Colonic mucosa (tissue), 4 donors: ENCODE measurements around the gene TMEM126A. TPM values are rescaled to one million over a fixed set of nuclear protein-coding genes. Genes with fewer than 3 reads are reported as not detected.

Experiments
- DNase-seq: peaks from one replicate; pipeline ENCODE4 v3.0.0-alpha.2; 2020
- H3K27ac ChIP-seq: fragments of 200-600 bp; one replicate; pipeline ENCODE4 v1.8.0; 2021
- H3K27me3 ChIP-seq: fragments of 200-600 bp; one replicate; pipeline ENCODE4 v1.8.0; 2021
- H3K36me3 ChIP-seq: fragments of 200-600 bp; one replicate; pipeline ENCODE4 v1.8.0; 2021
- H3K4me1 ChIP-seq: fragments of 200-600 bp; one replicate; pipeline ENCODE4 v1.8.0; 2021; ENCODE audit warnings: mild to moderate bottlenecking
- H3K4me3 ChIP-seq: fragments of 200-600 bp; one replicate; pipeline ENCODE4 v1.8.0; 2021
- H3K9ac ChIP-seq, 2 donors: one replicate each; pipeline ENCODE4 v1.7.0; 2013; ENCODE audit warnings: control low read depth in 2 of 2, low read depth in 2 of 2, low read length in 2 of 2
- H3K9me3 ChIP-seq: fragments of 200-600 bp; one replicate; pipeline ENCODE4 v1.8.0; 2021
- intact Hi-C: fragments of 100-400 bp; cut with DNase I; formaldehyde crosslinking; loops from one replicate; pipeline ENCODE4 v1.14.1; 2022
- total RNA-seq, 2 donors: library from RNA; stranded (reverse); fragmentation: NEBNext Ultra II Directional in 1 of 2; extraction: Animal tissue kit (Norgen Biotek cat#: 25700) in 1 of 2; gene quantifications; one replicate each; pipeline ENCODE4 v1.2.1, GENCODE V29; 2021
- TF ChIP-seq, protein P1 (sequence below): fragments of 200-600 bp; IDR thresholded peaks from one replicate; pipeline ENCODE4 v1.8.0; 2022; ENCODE audit warnings: antibody characterized with exemption, mild to moderate bottlenecking
- donor health status: healthy.
- donor health status: DM: no; HTN: no; CAD: no.
- donor health status: DM: no; HTN: no; CAD: no.

TMEM126A gene
- total RNA-seq, 2 donors from 2014 or later, result 22.0 to 36.4 TPM

DNA sequence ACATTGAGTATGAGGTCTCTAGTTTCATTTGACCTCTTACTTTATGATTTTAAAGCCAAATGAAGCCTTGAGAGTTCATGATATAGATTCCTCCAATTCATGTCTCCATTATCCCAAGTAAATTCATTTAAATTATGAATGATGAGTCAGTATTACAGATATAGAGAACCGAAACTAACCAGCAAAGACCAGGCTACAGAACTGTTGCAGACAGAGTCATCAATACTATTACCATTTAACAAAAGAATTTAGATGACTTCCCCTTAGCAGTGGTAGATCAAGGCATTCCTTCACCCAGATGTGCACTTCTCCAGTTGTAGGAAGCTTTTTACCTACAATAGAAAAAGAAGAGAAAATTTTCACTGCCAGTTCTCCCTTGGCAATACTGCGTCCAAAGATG is 50.0 kb downstream of the TMEM126A start:
- Histone ChIP-seq H3K4me3 (no peak overlapping the region), H3K27ac (no peak overlapping the region), H3K36me3 (no peaks in the 10 kb centered on the region), H3K9me3 (no peaks in the 10 kb centered on the region), H3K9ac (no peak overlapping the region), H3K4me1 (no peaks in the 10 kb centered on the region), H3K27me3 (no peaks in the 10 kb centered on the region)
- TF ChIP-seq, protein P1, sequence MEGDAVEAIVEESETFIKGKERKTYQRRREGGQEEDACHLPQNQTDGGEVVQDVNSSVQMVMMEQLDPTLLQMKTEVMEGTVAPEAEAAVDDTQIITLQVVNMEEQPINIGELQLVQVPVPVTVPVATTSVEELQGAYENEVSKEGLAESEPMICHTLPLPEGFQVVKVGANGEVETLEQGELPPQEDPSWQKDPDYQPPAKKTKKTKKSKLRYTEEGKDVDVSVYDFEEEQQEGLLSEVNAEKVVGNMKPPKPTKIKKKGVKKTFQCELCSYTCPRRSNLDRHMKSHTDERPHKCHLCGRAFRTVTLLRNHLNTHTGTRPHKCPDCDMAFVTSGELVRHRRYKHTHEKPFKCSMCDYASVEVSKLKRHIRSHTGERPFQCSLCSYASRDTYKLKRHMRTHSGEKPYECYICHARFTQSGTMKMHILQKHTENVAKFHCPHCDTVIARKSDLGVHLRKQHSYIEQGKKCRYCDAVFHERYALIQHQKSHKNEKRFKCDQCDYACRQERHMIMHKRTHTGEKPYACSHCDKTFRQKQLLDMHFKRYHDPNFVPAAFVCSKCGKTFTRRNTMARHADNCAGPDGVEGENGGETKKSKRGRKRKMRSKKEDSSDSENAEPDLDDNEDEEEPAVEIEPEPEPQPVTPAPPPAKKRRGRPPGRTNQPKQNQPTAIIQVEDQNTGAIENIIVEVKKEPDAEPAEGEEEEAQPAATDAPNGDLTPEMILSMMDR, result no peak
- intact Hi-C loops, result loop anchor here (10.0 kb wide), 1 partner anchor 157 kb away; the partner anchor contains the start of gene CCDC83
- no peak for DNase-seq

DNA sequence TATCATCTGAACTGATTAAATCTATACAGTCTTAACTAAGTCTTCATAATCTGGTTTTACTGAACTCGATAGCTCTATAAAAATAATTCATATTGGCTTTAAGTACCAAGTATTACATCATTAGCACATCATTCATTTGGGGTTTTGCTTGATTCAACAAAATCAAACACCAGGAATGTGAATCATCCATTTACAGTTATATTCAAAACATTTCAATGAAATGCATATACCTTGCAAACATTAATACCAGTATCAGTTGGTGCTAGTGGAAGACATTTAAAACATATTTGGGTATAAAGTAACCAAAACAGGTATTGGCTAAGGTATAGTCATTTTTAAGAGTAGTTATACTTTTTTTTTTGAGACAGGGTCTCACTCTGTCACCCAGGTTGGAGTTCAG is 50.4 kb downstream of the TMEM126A start:
- H3K9ac ChIP-seq, result no peak overlapping the region
- H3K27ac ChIP-seq, result no peak overlapping the region
- H3K27me3 ChIP-seq, result no peaks in the 10 kb centered on the region
- H3K36me3 ChIP-seq, result no peaks in the 10 kb centered on the region
- intact Hi-C loops, result loop anchor here (10.0 kb wide), 1 partner anchor 157 kb away; the partner anchor contains the start of gene CCDC83
- H3K4me3 ChIP-seq, result no peak overlapping the region
- TF ChIP-seq, protein P1, result no peak
- H3K9me3 ChIP-seq, result no peaks in the 10 kb centered on the region
- no peaks in the 10 kb centered on the region for H3K4me1 ChIP-seq
- DNase-seq, result no peak

DNA sequence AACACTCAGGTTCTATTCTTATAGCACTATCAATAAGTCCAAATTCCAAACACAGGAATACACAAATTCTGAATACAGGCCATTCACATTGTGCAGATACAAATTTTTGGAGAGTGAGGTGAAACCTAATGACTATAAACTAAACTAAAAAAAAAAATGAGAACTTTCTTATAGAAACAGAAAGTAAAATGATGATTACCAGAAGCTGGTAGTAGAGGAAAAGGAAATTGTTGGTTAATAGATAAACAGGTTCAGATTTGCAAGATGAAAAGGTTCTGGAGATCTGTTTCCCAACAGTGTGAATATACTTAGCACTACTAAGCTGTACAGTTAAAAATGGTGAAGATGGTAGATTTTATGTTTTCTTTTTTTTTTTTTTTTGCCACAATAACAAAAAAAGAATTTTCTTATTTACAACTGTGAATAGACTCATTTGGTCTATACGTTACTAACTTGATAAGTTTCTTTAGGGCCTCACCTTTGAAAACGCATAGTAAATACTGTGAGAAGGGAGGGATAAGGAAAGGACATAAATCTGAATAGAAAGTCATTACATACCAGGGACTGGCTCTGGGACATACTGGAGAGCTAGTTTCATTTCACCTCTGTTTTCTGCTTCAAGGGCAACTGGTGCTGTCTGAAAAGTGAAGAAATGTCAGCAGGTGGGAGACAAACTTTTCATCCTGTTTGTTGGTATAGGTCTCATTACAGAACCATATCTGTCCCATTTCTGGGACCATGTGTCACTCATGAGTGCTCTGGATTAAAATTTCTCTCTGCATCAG is 52.4 kb downstream of the TMEM126A start:
- no peaks in the 10 kb centered on the region for H3K36me3 ChIP-seq
- no peak for DNase-seq
- H3K9ac ChIP-seq, result no peak overlapping the region
- intact Hi-C loops, result loop anchor here (10.0 kb wide), 1 partner anchor 155 kb away; the partner anchor contains the start of gene CCDC83
- H3K4me3 ChIP-seq, result no peak overlapping the region
- H3K4me1 ChIP-seq, result no peaks in the 10 kb centered on the region
- TF ChIP-seq, protein P1, result no peak
- no peak overlapping the region for H3K27ac ChIP-seq
- H3K9me3 ChIP-seq, result no peaks in the 10 kb centered on the region
- H3K27me3 ChIP-seq, result no peaks in the 10 kb centered on the region

DNA sequence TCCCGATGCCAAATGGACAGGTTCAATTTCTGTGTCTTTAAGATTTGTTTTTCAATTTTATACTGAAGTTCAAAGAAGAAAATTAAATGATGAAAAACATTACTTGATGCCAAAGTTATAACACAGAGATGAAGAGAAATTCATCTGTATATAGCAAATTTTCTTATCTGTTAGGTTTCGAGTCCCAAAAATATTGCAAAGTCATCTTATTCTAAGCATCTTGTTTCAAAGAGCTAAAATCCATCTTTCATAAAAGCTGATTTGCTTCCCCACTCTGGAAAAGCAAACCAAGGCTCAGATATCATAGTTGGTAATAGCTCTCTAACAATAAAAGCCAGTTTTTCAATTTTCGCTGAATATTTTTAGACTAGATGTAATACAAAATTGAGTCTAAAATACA is 57.2 kb downstream of the TMEM126A start:
- H3K4me3 ChIP-seq, result no peak overlapping the region
- no peaks in the 10 kb centered on the region for H3K4me1 ChIP-seq
- no peak overlapping the region for H3K27ac ChIP-seq
- no peak for DNase-seq
- H3K9me3 ChIP-seq, result no peaks in the 10 kb centered on the region
- no peaks in the 10 kb centered on the region for H3K27me3 ChIP-seq
- H3K9ac ChIP-seq, result no peak overlapping the region
- TF ChIP-seq, protein P1, result no peak
- intact Hi-C loops, result no loop called here
- no peaks in the 10 kb centered on the region for H3K36me3 ChIP-seq

DNA sequence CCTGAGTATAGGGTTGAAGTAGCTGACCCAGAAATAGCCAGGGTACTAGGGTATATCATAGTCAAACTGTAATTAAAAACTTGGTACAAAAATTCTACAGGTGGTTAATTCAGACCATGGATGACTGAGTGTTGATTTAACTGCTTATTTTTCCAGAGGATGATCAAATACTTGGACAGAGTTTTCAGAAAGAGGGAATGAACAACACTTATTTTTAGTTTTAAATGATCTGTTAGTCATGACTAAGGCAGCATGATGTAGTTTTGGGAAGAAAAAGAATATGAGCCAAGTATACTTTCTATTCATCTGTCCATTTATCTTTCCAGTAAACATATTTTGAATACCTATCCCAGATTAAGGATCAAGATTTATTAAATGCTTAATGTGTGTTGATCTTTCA is 58.0 kb downstream of the TMEM126A start:
- Histone ChIP-seq H3K36me3 (no peaks in the 10 kb centered on the region), H3K9me3 (no peaks in the 10 kb centered on the region), H3K27me3 (no peaks in the 10 kb centered on the region), H3K9ac (no peak overlapping the region), H3K27ac (no peak overlapping the region), H3K4me3 (no peak overlapping the region), H3K4me1 (no peaks in the 10 kb centered on the region)
- TF ChIP-seq, protein P1, result no peak
- no peak for DNase-seq
- intact Hi-C loops, result no loop called here

Other genes with a start within 250 kb of the TMEM126A start
- gene DLG2, start 20.6 kb upstream of the TMEM126A start, total RNA-seq, result 1 to 10 TPM; 1.4 to 3.3 TPM
- gene TMEM126B, start 19.4 kb upstream of the TMEM126A start, total RNA-seq, result 10 to 100 TPM; 43.5 to 47.7 TPM
- gene CREBZF, start 17.2 kb downstream of the TMEM126A start, total RNA-seq, result 10 to 100 TPM; 35.4 to 44.6 TPM
- gene CCDC89, start 38.2 kb downstream of the TMEM126A start, total RNA-seq, result 1 to 10 TPM; 1.4 to 1.7 TPM
- 100 to 1,000 TPM; 168 to 170 TPM for gene SYTL2, start 163.2 kb downstream of the TMEM126A start, total RNA-seq
- not detected for gene CCDC83, start 207.4 kb downstream of the TMEM126A start, total RNA-seq